SK-N-SH (cell line): ENCODE results near the gene BTBD16.

ENCODE experiments used
- CHD2 ChIP-seq: fragments of 150-350 bp; IDR thresholded peaks from 2 replicates; pipeline ENCODE4 v1.6.1; 2018; ENCODE audit warnings: low read length; ENCODE audit not compliant: partially characterized antibody
- CTCF ChIP-seq: fragments of 200-600 bp; sonication (generic); IDR thresholded peaks from 2 replicates; pipeline ENCODE4 v1.6.1; 2017; ENCODE audit warnings: antibody characterized with exemption, mild to moderate bottlenecking, moderate library complexity
- FOSL2 ChIP-seq: IDR thresholded peaks from 2 replicates; pipeline ENCODE4 v1.4.0; 2012; ENCODE audit warnings: low read depth, mild to moderate bottlenecking, moderate library complexity, borderline replicate concordance
- GABPA ChIP-seq: IDR thresholded peaks from 2 replicates; pipeline ENCODE4 v1.4.0; 2012; ENCODE audit warnings: low read depth, mild to moderate bottlenecking

- TF ChIP-seq CTCF (no peak), GABPA (no peak), FOSL2 (no peak), CHD2 (no peak)
Measured at GRCh38 chr10:122295451-122295809, 24.3 kb downstream of the BTBD16 start.
